CD4-positive, alpha-beta T cell treated with Interferon alpha-2 for 1 hour (primary cell): ENCODE results near the gene MOB2.

Source experiments
- DNase-seq, 2 donors: peaks; one replicate each; pipeline ENCODE4 v3.0.0-alpha.2; 2020 to 2022

The MOB2 gene

GRCh38 chr11:1486054-1486825 lies at the start of gene MOB2:
Gene MOB2, minus strand, starts transcription at chr11:1486779. Its CDS starts 223 bp downstream, at chr11:1486556.
- DNase-seq: peak in 1 of 2 donors; percentile 13

- DNase-seq: no peak
Measured at GRCh38 chr11:1534682-1535081, 48.1 kb upstream of the MOB2 start.

- no peak for DNase-seq
Measured at GRCh38 chr11:1534171-1534570, 47.6 kb upstream of the MOB2 start.

GRCh38 chr11:1533342-1533725 lies 46.8 kb upstream of the MOB2 start:
- no peak for DNase-seq

- DNase-seq: no peak
Measured at GRCh38 chr11:1532606-1533341, 46.2 kb upstream of the MOB2 start.

GRCh38 chr11:1532014-1532586 lies 45.5 kb upstream of the MOB2 start:
- DNase-seq: no peak

- DNase-seq: no peak
Measured at GRCh38 chr11:1531449-1532013, 45.0 kb upstream of the MOB2 start.

- no peak for DNase-seq
Measured at GRCh38 chr11:1530686-1531448, 44.3 kb upstream of the MOB2 start.

- DNase-seq: no peak
Measured at GRCh38 chr11:1529774-1530173, 43.2 kb upstream of the MOB2 start.

- no peak for DNase-seq
Measured at GRCh38 chr11:1529286-1529685, 42.7 kb upstream of the MOB2 start.

- DNase-seq: no peak
Measured at GRCh38 chr11:1528710-1529109, 42.1 kb upstream of the MOB2 start.

- no peak for DNase-seq
Measured at GRCh38 chr11:1526785-1527184, 40.2 kb upstream of the MOB2 start.

- peak in 1 of 2 donors; percentile 9 for DNase-seq
Measured at GRCh38 chr11:1523779-1524178, 37.2 kb upstream of the MOB2 start.

- no peak for DNase-seq
Measured at GRCh38 chr11:1523077-1523476, 36.5 kb upstream of the MOB2 start.

- DNase-seq: no peak
Measured at GRCh38 chr11:1522081-1522424, 35.5 kb upstream of the MOB2 start.

- peak in 1 of 2 donors; percentile 34 for DNase-seq
Measured at GRCh38 chr11:1521382-1522080, 35.0 kb upstream of the MOB2 start.

GRCh38 chr11:1520663-1521267 lies 34.2 kb upstream of the MOB2 start:
- DNase-seq: no peak

GRCh38 chr11:1520209-1520662 lies 33.7 kb upstream of the MOB2 start:
- no peak for DNase-seq

GRCh38 chr11:1519028-1520010 lies 32.7 kb upstream of the MOB2 start:
- DNase-seq: no peak

GRCh38 chr11:1518301-1518700 lies 31.7 kb upstream of the MOB2 start:
- DNase-seq: no peak
